Activated CD4-positive, alpha-beta T cell treated with anti-CD3 and anti-CD28 coated beads, Interleukin-2, amount 50 U/mL, for 48 hours (primary cell): Measurements from ENCODE around the gene SDC3.
"Not testable (repeated sequence)": the region's sequence is repeated elsewhere in the genome, so short reads cannot be mapped to it uniquely, and the experiment has no call there.

Experiments used
- DNase-seq, 2 experiments: peaks; one replicate each; pipeline ENCODE4 v3.0.0-alpha.2; 2020

The SDC3 gene

GRCh38 chr1:30872033-30872947 is 36.3 kb downstream of the SDC3 start:
- no peak for DNase-seq

- no peak for DNase-seq
Observed at GRCh38 chr1:30871276-30871871, 37.2 kb downstream of the SDC3 start.

GRCh38 chr1:30870656-30871055 is 37.9 kb downstream of the SDC3 start:
- DNase-seq = no peak

DNA sequence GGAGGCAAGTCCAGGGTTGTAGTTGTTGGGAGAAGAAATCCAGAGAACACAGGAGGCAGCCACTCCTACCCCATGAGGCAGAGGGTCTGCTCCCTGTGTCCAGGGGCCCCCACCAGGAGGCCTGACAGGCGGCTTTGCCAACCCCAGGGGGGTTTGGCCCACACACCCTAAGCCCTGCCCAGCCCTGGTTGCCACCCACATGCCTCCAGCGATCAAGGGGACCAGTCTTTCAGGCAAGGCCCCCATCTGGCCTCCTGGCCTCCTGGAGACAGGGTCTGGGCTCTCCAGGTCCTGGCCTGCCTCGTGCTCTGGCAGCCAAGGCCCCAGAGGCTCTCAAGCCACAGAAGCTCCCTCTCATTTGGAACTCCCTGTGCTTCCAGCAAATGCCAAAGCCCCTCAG is 38.5 kb downstream of the SDC3 start:
- no peak for DNase-seq

GRCh38 chr1:30868833-30869435 is 39.6 kb downstream of the SDC3 start:
- peak; percentile 28 to 39 for DNase-seq

- DNase-seq = not testable (repeated sequence)
Observed at GRCh38 chr1:30868057-30868456, 40.5 kb downstream of the SDC3 start.

DNA sequence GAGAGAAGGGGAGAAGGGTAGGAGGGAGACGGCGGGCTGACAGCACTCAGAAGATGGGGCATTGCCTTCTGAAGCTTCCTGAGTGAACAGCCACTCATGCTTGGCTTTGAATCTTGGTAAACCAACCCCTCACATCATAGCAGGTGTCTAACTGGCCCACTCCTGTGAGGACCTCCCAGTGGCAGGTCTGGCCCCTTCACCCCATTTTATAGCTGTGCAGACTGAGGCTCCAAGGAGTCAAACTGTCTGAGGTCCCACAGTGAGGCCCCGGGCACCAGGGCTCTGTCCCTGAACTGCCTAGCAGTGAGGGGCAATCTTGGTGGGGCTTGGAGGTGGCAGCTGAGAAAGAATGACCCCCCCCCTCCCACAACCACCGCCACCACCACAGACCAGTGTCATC is 41.0 kb downstream of the SDC3 start:
- no peak for DNase-seq

DNA sequence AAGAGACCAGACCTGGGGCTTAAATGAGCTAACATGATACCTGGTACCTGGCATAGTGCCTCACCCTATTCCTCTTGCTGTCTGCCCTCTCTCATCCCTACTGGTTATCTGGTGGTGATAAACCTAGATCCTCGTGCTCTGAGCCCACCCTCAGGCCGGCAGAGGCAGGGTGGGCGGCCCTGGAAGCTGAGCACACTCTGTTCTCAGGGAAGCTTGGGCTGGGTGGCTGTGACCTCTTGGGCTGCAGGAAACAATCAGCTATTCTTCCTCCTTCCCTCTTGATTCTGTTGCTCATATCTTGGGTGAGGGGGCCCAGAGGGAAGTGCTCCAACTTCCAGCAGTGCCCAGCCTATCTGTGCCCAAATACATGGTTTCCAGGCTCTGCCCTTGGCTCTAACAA is 42.0 kb downstream of the SDC3 start:
- DNase-seq = no peak

GRCh38 chr1:30864681-30865080 is 43.9 kb downstream of the SDC3 start:
- no peak for DNase-seq

GRCh38 chr1:30863858-30864604 is 44.5 kb downstream of the SDC3 start:
- DNase-seq = no peak

GRCh38 chr1:30860320-30860652 is 48.3 kb downstream of the SDC3 start:
- no peak for DNase-seq

GRCh38 chr1:30857964-30858363 is 50.6 kb downstream of the SDC3 start:
- DNase-seq = no peak

- no peak for DNase-seq
Observed at GRCh38 chr1:30857062-30857461, 51.5 kb downstream of the SDC3 start.

- DNase-seq = no peak
Observed at GRCh38 chr1:30856260-30856790, 52.2 kb downstream of the SDC3 start.

DNA sequence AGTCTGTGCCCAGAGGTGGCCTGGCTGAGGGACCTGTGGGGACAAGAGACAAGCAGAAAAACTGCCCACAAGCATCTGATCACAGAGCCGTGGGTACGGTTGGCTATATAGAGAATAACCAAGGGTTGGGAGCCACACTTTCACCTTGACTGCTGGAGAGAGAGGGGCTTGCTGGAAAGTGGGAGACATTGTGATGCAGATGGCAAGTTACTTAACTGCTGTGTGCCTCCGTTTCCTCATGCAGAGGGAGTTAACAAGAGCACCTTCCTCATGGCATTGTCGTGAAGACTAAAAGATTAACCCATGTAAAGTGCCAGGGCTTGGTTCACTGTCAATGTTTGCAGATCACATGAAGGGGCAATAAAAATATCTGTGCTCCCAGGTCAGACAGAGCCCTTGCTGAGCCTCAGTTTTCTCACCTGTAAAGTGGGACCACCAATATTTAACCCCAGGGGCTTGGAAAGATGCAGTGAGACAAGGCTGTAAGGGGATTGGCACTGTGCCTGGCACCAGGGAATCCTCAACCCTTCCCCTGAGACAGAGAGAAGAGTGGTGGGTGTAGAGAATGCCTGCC is 52.8 kb downstream of the SDC3 start:
- DNase-seq = no peak

DNA sequence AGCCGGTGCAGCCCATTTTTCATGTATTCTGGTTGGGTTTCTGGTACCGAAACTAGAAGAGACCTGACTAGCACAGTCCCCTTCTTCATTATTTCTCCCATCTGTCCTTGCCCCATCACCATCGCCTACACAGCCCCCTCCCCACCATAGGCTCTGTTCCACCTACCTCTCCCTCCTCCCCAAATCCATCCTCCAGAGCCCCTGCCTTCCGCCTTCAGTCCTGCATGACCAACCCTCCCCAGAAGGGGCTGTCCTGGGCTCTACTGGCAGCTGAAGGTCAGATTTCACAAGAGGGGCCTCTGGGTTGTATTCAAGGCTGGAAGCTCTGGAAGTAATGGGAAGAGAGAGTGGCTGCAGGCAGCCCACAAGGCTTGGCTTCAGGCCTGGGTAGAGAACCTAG is 55.2 kb downstream of the SDC3 start:
- no peak for DNase-seq

DNA sequence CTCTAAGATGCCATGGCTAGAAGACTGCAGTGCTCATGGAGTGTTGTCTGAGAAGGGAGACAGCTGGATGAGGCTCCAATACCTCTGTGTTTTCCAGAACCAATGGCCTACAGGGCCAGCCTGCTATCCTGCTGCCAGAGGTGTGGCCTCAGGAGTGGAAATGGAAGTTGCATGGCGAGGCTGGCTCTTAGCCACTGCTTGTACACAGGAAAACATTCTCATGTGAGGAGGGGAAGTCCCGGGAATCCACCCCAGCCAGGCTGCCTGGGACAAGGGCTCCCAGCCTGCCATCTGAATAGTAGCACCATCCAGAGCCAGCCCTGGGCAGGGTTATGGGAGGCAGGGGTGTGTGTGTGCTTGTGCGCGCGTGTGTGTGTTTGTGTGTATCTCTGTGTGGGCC is 56.5 kb downstream of the SDC3 start:
- DNase-seq = no peak

DNA sequence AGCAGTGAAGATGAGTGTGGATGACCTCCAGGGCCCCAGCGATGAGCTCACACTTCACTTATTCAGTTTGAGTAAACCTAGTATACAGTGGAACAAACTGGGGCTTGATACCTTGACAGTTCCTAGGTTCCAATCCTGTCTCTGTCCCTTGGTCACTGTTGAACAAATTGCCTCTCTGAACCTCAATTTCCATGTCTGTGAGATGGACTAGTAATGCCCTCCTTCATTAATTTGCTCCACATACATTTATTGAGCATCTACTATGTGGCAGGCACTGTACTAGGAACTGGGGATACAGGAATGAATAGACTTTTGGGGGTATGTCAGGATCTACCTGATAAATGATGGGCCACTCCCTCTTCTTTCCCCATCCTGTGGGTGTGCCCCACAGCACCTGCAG is 57.3 kb downstream of the SDC3 start:
- DNase-seq = no peak

DNA sequence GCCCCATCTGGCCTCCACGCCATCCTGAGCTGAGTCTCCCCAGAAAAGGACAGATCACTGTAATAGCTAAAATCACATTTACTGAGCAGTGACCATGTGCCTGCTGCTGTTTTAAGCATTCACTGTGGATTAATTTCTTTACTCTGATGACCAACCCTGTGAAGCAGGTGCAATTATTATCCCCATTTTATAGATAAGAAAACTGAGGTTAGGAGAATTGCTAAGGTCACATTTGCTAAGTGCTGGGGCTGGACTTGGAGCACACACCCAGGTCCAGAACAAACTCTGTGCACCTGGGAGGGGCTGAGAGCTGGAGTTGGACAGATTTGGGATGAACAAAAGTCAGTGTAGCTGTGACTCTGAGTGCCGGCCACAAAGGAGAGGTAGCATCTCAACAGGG is 58.0 kb downstream of the SDC3 start:
- DNase-seq = no peak

GRCh38 chr1:30848130-30848529 is 60.4 kb downstream of the SDC3 start:
- no peak for DNase-seq

GRCh38 chr1:30847358-30847972 is 61.1 kb downstream of the SDC3 start:
- DNase-seq = no peak

- DNase-seq = no peak
Observed at GRCh38 chr1:30846587-30846986, 62.0 kb downstream of the SDC3 start.
